Endothelial cell of umbilical vein (primary cell): ENCODE measurements around the gene XPNPEP1. TPM values are rescaled to one million over a fixed set of nuclear protein-coding genes. Genes with fewer than 3 reads are reported as not detected.

Experiments
- BruUV-seq: library from RNA; stranded (reverse); fragments of 400-500 nt; replicated peaks from 2 replicates; lab custom pipeline; 2021; lab: Mats Ljungman, UMichigan
- CTCF ChIA-PET: fragments of 300-600, 350-600 bp; sonication (Branson Sonifier 250); formaldehyde crosslinking; loops from one replicate; lab custom pipeline; 2021; ENCODE audit warnings: antibody characterized with exemption, inconsistent platforms; lab: Charles Lee
- POLR2A ChIA-PET: fragments of 300-600, 350-600 bp; sonication (Branson Sonifier 250); formaldehyde crosslinking; loops from one replicate; lab custom pipeline; 2021; ENCODE audit warnings: antibody characterized with exemption, inconsistent platforms; lab: Charles Lee
- DNase-seq: peaks from one replicate; pipeline ENCODE4 v3.0.0-alpha.2; 2011; ENCODE audit warnings: low read depth, low spot score
- FAIRE-seq: peaks from 2 replicates; lab custom pipeline; 2011; peaks lifted over from hg19 to GRCh38; lab: Jason Lieb, UNC
- H2AFZ ChIP-seq: 2 replicates; pipeline ENCODE4 v1.6.0; 2012; ENCODE audit warnings: low read depth, low read length, control low read depth, inconsistent platforms
- H3K27ac ChIP-seq: 2 replicates; pipeline ENCODE4 v1.5.1; 2011; ENCODE audit warnings: low read depth, mild to moderate bottlenecking, control low read depth, low read length, moderate library complexity; ENCODE audit not compliant: insufficient read depth
- H3K27me3 ChIP-seq, 2 experiments: 2 replicates each; pipeline versions ENCODE4 v1.6.0 to v1.6.1; 2011; ENCODE audit warnings: low read length in 2 of 2, mixed read lengths in 1 of 2; ENCODE audit not compliant: control insufficient read depth in 2 of 2, insufficient read depth in 2 of 2
- H3K36me3 ChIP-seq, 2 experiments: 2 replicates in 1 of 2; 3 replicates in 1 of 2; pipeline ENCODE4 v1.5.1; 2011; ENCODE audit warnings: low read length in 2 of 2, mild to moderate bottlenecking in 1 of 2, moderate library complexity in 1 of 2; ENCODE audit not compliant: control insufficient read depth in 2 of 2, insufficient read depth in 2 of 2; ENCODE audit errors: extremely low read depth in 1 of 2
- H3K4me1 ChIP-seq: 3 replicates; pipeline ENCODE4 v1.5.1; 2011; ENCODE audit warnings: mild to moderate bottlenecking, low read length; ENCODE audit not compliant: control insufficient read depth, insufficient read depth; ENCODE audit errors: extremely low read depth
- H3K4me2 ChIP-seq: 2 replicates; pipeline ENCODE4 v1.6.1; 2011; ENCODE audit warnings: low read length, control low read depth, mixed read lengths; ENCODE audit not compliant: insufficient read depth
- H3K4me3 ChIP-seq, 3 experiments: fragments of 200-600 bp in 1 of 3; sonication (generic), shearing (Covaris generic) in 1 of 3; replicated peaks in 1 of 3; 2 replicates each; pipeline ENCODE4 v1.5.1; 2011 to 2016; ENCODE audit warnings: control low read depth in 3 of 3, low read length in 3 of 3, mild to moderate bottlenecking in 2 of 3, inconsistent platforms in 1 of 3, low read depth in 1 of 3, moderate library complexity in 1 of 3; ENCODE audit not compliant: insufficient read depth in 1 of 3
- H3K79me2 ChIP-seq: 2 replicates; pipeline ENCODE4 v1.6.0; 2012; ENCODE audit warnings: low read length, inconsistent platforms; ENCODE audit not compliant: control insufficient read depth, insufficient read depth
- H3K9ac ChIP-seq: replicated peaks from 2 replicates; pipeline ENCODE3; 2011; ENCODE audit warnings: low read length, control low read depth; ENCODE audit not compliant: insufficient read depth; ENCODE audit errors: extremely low read depth
- H3K9me1 ChIP-seq: replicated peaks from 3 replicates; pipeline ENCODE4 v1.6.0; 2011; ENCODE audit warnings: mild to moderate bottlenecking, low read length; ENCODE audit not compliant: control insufficient read depth, insufficient read depth; ENCODE audit errors: extremely low read depth
- H3K9me3 ChIP-seq: replicated peaks from 2 replicates; pipeline ENCODE4 v1.5.1; 2012; ENCODE audit warnings: low read length, inconsistent platforms; ENCODE audit not compliant: control insufficient read depth, insufficient read depth
- H4K20me1 ChIP-seq: replicated peaks from 2 replicates; pipeline ENCODE3; 2011; ENCODE audit warnings: mild to moderate bottlenecking, low read length; ENCODE audit not compliant: control insufficient read depth, insufficient read depth; ENCODE audit errors: extremely low read depth
- CTCF ChIP-seq, 2 donors: IDR thresholded peaks; 1 replicate in 1 of 2; 2 replicates in 1 of 2; pipeline ENCODE4 v1.5.1; 2011; ENCODE audit warnings: low read length in 2 of 2, mild to moderate bottlenecking in 2 of 2, moderate library complexity in 2 of 2, control low read depth in 1 of 2, inconsistent platforms in 1 of 2, low read depth in 1 of 2; ENCODE audit not compliant: insufficient read depth in 1 of 2; ENCODE audit errors: extremely low read depth in 1 of 2
- EZH2 ChIP-seq: IDR thresholded peaks from 2 replicates; pipeline ENCODE4 v1.6.1; 2012; ENCODE audit warnings: borderline replicate concordance, low read depth, mild to moderate bottlenecking, moderate library complexity, low read length, inconsistent platforms; ENCODE audit not compliant: severe bottlenecking
- FOS ChIP-seq: IDR thresholded peaks from 2 replicates; pipeline ENCODE4 v1.6.1; 2011; ENCODE audit warnings: mild to moderate bottlenecking, low read length, moderate library complexity, borderline replicate concordance; ENCODE audit not compliant: insufficient read depth
- GATA2 ChIP-seq: IDR thresholded peaks from 2 replicates; pipeline ENCODE4 v1.7.0; 2011; ENCODE audit warnings: low read depth, mild to moderate bottlenecking, moderate library complexity, mixed read lengths, low read length; ENCODE audit not compliant: insufficient read length, insufficient read depth
- JUN ChIP-seq: IDR thresholded peaks from 2 replicates; pipeline ENCODE4 v1.6.1; 2011; ENCODE audit warnings: borderline replicate concordance, low read depth; ENCODE audit not compliant: insufficient read length, insufficient read depth
- MYC ChIP-seq: IDR thresholded peaks from one replicate; pipeline ENCODE4 v1.6.1; 2011; ENCODE audit warnings: mild to moderate bottlenecking, low read depth, low read length
- POLR2A ChIP-seq: IDR thresholded peaks from 2 replicates; pipeline ENCODE4 v1.6.1; 2012; ENCODE audit warnings: low read depth, mild to moderate bottlenecking, control low read depth, low read length
- POLR2AphosphoS5 ChIP-seq: IDR thresholded peaks from 2 replicates; pipeline ENCODE4 v1.6.1; 2012; ENCODE audit warnings: low read depth, mild to moderate bottlenecking, control low read depth, low read length, moderate library complexity; ENCODE audit not compliant: insufficient read depth
- dilution Hi-C: fragments of 300-500 bp; cut with MboI; formaldehyde crosslinking; loops from one replicate; pipeline ENCODE4 v1.15.0; 2019; ENCODE audit warnings: low sequenced_read_pairs; ENCODE audit not compliant: extremely low pct_ligation_motif_present
- intact Hi-C: fragments of 100-400 bp; cut with micrococcal nuclease; formaldehyde crosslinking; loops from one replicate; pipeline ENCODE4 v1.10.0; 2022
- polyA plus RNA-seq, 4 experiments: library from polyadenylated mRNA; depleted of rRNA in 3 of 4; stranded (reverse) in 3 of 4; unstranded in 1 of 4; fragments of >200 nt; gene quantifications; 2 replicates each; pipeline versions ENCODE4 v1.2.1 to v1.2.3, GENCODE V29; 2011 to 2012; ENCODE audit warnings: missing spikeins in 1 of 4
- total RNA-seq: library from RNA; stranded (reverse); gene quantifications from 2 replicates; pipeline ENCODE4 v1.2.3, GENCODE V29; 2021
- TF ChIP-seq, protein P1 (sequence below): IDR thresholded peaks from 2 replicates; pipeline ENCODE4 v1.6.1; 2011; ENCODE audit not compliant: insufficient read depth, insufficient read length

XPNPEP1 gene
- total and polyA plus RNA-seq, 2 donors (not counting 3 experiments of a cell fraction or from before 2014, with no cell fraction given), result 81.1 to 245 TPM

DNA sequence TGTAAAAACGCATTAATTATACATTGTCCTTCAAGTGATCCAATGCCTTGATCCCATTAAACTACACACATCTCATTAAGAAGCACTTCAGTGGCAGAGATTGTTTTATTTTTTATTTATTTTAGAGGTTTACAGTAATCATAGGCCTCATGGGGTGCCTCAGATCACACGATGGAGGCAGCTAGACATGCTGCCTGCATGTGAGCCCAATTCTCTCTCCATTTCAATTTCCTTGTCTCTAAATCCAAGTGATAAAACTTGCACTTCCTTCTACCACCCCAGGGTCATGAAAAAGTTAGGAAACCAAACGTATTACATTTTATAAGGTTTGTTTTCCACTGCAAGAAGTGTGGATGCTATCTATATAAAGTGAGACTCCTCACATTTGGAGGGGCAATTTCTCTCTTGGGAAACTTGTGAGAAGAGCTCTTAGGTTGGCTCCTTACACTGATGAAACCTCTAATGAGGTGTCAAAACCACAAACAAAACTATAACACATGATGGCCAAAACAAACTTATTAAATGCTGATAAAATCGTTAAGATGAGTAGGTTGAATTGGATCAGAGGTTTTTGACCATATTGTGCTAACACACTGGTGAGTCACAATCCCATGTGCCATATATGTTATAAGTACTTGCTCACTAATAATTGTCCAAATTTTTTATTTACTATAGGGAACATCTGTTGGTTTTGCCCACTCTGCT, 22.3 kb upstream of the XPNPEP1 start:
- Histone ChIP-seq H3K27me3 (peaks cover 0 to 2% of the 10 kb centered on the region in 2 experiments), H3K9me3 (no peaks in the 10 kb centered on the region), H3K4me1 (no peaks in the 10 kb centered on the region), H3K27ac (no peak overlapping the region), H3K9me1 (no peaks in the 10 kb centered on the region), H4K20me1 (no peaks in the 10 kb centered on the region), H3K36me3 (no peaks in the 10 kb centered on the region), H3K79me2 (no peaks in the 10 kb centered on the region), H3K4me2 (no peak overlapping the region), H3K4me3 (no peak overlapping the region), H2AFZ (no peak overlapping the region), H3K9ac (no peak overlapping the region)
- intact Hi-C loops (no loop called here), dilution Hi-C loops (no loop called here)
- ChIA-PET POLR2A (no interaction called here), CTCF (interaction anchor here (2.1 kb wide), 1 partner anchor 61 kb away, joined by 5 read pairs; no protein-coding TSS in a partner anchor)
- no peak for TF ChIP-seq CTCF (IDR thresholded peaks at IDR 0.05; ENCODE audit: extremely low read depth in 1 of 2, insufficient read depth in 1 of 2, low read depth in 1 of 2, low read length in 2 of 2)
- TF ChIP-seq FOS, result no peak
- TF ChIP-seq GATA2, result no peak
- TF ChIP-seq POLR2AphosphoS5, result no peak
- TF ChIP-seq JUN, result no peak
- TF ChIP-seq POLR2A, result no peak
- TF ChIP-seq, protein P1, sequence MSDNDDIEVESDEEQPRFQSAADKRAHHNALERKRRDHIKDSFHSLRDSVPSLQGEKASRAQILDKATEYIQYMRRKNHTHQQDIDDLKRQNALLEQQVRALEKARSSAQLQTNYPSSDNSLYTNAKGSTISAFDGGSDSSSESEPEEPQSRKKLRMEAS, result no peak
- TF ChIP-seq EZH2, result no peak
- no peak for TF ChIP-seq MYC
- BruUV-seq, result no TSS peak
- FAIRE-seq (no peak), DNase-seq (no peak)
